Prostate gland (tissue), 2 donors: Measurements from ENCODE around the gene SFXN2. TPM values are rescaled to one million over a fixed set of nuclear protein-coding genes. Genes with fewer than 3 reads are reported as not detected.

Experiments used
- DNase-seq: peaks from one replicate; pipeline ENCODE4 v3.0.0-alpha.2; 2019; ENCODE audit warnings: low spot score
- H3K27ac ChIP-seq, 2 donors: fragments of 200-600 bp; sonication (generic); 2 replicates each; pipeline ENCODE4 v1.5.1; 2017 to 2019
- H3K27me3 ChIP-seq: fragments of 200-600 bp; sonication (generic); replicated peaks from 2 replicates; pipeline ENCODE4 v1.5.1; 2019; ENCODE audit not compliant: insufficient read depth
- H3K36me3 ChIP-seq, 2 donors: fragments of 200-600 bp; sonication (generic); 1 replicate in 1 of 2; 2 replicates in 1 of 2; pipeline versions ENCODE4 v1.5.1 to v1.8.1; 2017 to 2019
- H3K4me1 ChIP-seq: fragments of 200-600 bp; sonication (generic); replicated peaks from 2 replicates; pipeline ENCODE4 v1.5.1; 2019
- H3K4me3 ChIP-seq, 2 donors: fragments of 200-600 bp; sonication (generic); 2 replicates each; pipeline ENCODE4 v1.5.1; 2017 to 2019
- H3K9me3 ChIP-seq: fragments of 200-600 bp; sonication (generic); 2 replicates; pipeline ENCODE4 v1.5.1; 2017
- POLR2A ChIP-seq: fragments of 450-650 bp; IDR thresholded peaks from one replicate; pipeline ENCODE4 v1.6.1; 2016; ENCODE audit warnings: antibody characterized with exemption, mild to moderate bottlenecking
- POLR2AphosphoS5 ChIP-seq: sonication (generic); formaldehyde crosslinking; IDR thresholded peaks from one replicate; pipeline ENCODE4 v1.6.1; 2017; ENCODE audit warnings: antibody characterized with exemption
- WGBS: methylation state at CpG from one replicate; pipeline ENCODE4 v1.1.5; 2018; 5-methylcytosine and 5-hydroxymethylcytosine counted together
- intact Hi-C: fragments of 100-400 bp; cut with DNase I; formaldehyde crosslinking; loops from one replicate; pipeline ENCODE4 v1.14.2; 2022
- total RNA-seq, 2 donors: library from RNA; depleted of rRNA; stranded (reverse); fragments of >200 nt; gene quantifications; one replicate each; pipeline ENCODE4 v1.1.0, GENCODE V29; 2016
- TF ChIP-seq, protein P1 (sequence below), 4 experiments: fragments of 200-600 bp in 2 of 4; fragments of 450-650 bp in 2 of 4; sonication (generic) in 2 of 4; IDR thresholded peaks; 1 replicate in 3 of 4; 2 replicates in 1 of 4; pipeline ENCODE4 v1.5.1; 2016 to 2019; ENCODE audit warnings: antibody characterized with exemption in 4 of 4, mild to moderate bottlenecking in 2 of 4, moderate library complexity in 2 of 4

The SFXN2 gene
- total RNA-seq, 2 donors from 2014 or later: 16.4 to 26.6 TPM

DNA sequence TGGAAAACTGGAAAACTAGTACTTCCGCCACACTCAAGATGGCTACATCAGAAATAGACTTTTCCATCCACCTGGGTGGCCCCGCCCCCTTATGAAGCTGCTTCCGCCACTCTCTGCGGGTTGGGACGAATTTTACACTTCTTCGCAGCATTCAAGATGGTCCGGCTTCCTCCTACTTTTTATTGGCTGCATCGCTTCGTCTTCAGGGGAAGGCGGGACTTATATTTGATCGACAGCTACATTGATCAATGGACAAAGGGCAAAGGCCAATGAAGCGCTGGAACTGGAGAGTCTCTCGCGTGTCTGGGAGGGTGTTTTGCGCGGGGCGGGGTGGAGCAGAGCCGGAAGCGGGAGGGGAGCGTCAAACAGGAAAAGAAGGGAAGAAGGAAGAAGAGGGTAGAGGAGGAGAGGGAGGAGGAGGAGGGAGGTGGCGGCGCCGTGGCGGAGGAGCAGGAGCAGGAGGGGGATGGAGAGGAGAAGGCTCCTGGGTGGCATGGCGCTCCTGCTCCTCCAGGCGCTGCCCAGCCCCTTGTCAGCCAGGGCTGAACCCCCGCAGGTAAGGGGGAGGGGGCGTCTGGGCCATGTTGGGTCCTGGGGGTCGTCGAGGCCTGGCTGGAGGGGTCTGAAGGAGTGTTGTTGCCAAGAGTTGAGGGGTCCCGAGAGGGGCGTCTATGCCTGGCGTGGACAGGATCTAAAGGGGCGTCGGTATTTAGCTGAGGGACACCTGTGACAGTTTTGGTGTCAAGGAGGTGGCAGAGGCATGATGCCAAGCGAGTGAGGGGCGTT is 29.3 kb downstream of the SFXN2 start, which contains the start of gene WBP1L:
Gene WBP1L (plus strand): TSS at position 361 of the 786 bp plus-strand sequence. CDS start 106 bp downstream, at position 467.
- under 1% methylated on average over 37 of the region's 37 CpGs for WGBS
- Histone ChIP-seq H3K27me3 (no peaks in the 10 kb centered on the region), H3K9me3 (no peaks in the 10 kb centered on the region), H3K36me3 (no peaks in the 10 kb centered on the region), H3K4me1 (no peaks in the 10 kb centered on the region), H3K27ac (peak within 1 kb of the TSS; percentile 79 to 90), H3K4me3 (peak within 1 kb of the TSS; percentile 74 to 95)
- peak; percentile 99 for DNase-seq
- intact Hi-C loops: loop anchor here (2.0 to 5.0 kb wide), 2 partner anchors 29 to 59 kb away; partner anchors contain the start of genes ARL3 and SFXN2
- TF ChIP-seq POLR2AphosphoS5: peak; percentile 99
- peak; percentile 92 for TF ChIP-seq POLR2A
- TF ChIP-seq, protein P1, sequence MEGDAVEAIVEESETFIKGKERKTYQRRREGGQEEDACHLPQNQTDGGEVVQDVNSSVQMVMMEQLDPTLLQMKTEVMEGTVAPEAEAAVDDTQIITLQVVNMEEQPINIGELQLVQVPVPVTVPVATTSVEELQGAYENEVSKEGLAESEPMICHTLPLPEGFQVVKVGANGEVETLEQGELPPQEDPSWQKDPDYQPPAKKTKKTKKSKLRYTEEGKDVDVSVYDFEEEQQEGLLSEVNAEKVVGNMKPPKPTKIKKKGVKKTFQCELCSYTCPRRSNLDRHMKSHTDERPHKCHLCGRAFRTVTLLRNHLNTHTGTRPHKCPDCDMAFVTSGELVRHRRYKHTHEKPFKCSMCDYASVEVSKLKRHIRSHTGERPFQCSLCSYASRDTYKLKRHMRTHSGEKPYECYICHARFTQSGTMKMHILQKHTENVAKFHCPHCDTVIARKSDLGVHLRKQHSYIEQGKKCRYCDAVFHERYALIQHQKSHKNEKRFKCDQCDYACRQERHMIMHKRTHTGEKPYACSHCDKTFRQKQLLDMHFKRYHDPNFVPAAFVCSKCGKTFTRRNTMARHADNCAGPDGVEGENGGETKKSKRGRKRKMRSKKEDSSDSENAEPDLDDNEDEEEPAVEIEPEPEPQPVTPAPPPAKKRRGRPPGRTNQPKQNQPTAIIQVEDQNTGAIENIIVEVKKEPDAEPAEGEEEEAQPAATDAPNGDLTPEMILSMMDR (IDR thresholded peaks at IDR 0.05): no peak

DNA sequence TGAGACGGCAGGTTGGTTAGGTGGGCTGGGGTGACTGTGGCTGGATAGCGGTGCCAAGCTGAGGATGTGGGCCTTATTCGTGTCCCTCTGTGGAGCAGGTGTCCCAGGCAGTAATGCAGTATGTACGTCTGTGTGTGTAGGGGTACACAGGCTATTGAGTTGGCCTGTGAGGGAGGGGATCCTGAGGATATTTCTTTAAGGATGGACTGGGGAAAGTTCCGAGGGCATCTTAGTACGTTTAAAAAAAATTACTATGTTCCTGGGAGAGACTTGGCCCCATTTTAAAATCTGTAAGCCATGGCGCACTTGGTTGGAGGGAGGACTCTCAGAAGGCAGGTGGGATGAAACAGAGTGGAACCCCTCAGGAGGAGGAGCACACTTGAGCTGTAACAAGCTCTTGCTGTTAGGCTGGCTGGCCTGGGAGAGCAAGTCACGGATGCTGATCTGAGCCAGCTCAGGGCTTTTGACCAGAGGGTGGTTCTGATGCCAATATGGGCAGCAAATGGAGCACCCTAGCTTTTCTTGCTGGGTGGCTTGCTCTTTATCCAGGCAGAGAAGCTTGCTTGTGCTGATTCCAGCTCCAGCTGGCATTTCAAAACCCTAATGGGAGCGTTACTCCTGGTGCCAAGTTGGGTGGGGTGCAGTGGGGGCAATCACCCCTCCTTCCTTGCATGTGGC is 30.1 kb downstream of the SFXN2 start:
- DNase-seq: no peak
- WGBS: 2% methylated on average over 9 of the region's 9 CpGs
- TF ChIP-seq POLR2A: no peak
- TF ChIP-seq, protein P1 (IDR thresholded peaks at IDR 0.05): no peak
- intact Hi-C loops: loop anchor here (2.0 to 5.0 kb wide), 2 partner anchors 30 to 58 kb away; partner anchors contain the start of genes ARL3 and SFXN2
- Histone ChIP-seq H3K36me3 (no peaks in the 10 kb centered on the region), H3K27me3 (no peaks in the 10 kb centered on the region), H3K4me1 (no peaks in the 10 kb centered on the region), H3K4me3 (peak overlapping the region; percentile 74 to 95), H3K9me3 (no peaks in the 10 kb centered on the region), H3K27ac (peak overlapping the region; percentile 79 to 90)

DNA sequence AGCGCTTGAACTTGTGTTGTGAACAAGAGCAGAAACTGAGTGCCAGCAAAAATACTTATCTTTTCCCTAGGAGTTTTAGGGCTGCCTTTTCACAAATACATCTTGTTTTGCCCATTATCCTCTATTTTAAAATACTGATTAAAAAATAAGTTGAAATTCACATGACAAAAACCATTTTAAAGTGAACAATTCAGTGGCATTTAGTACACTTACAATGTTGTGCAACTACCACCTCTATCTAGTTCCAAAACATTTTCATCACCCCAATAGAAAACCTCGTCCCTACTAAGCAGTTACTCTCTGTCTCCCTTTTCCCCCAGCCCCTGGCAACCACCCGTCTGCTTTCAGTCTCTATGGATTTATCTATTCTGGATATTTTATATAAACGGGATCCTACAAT is 30.7 kb downstream of the SFXN2 start:
- Histone ChIP-seq H3K27me3 (no peaks in the 10 kb centered on the region), H3K4me1 (no peaks in the 10 kb centered on the region), H3K4me3 (peak overlapping the region; percentile 74 to 95), H3K9me3 (no peaks in the 10 kb centered on the region), H3K36me3 (no peaks in the 10 kb centered on the region), H3K27ac (peak overlapping the region; percentile 79 to 90)
- intact Hi-C loops: loop anchor here (2.0 kb wide), 1 partner anchor 30 kb away; the partner anchor contains the start of genes ARL3 and SFXN2
- TF ChIP-seq, protein P1 (IDR thresholded peaks at IDR 0.05): no peak
- TF ChIP-seq POLR2A (no peak), POLR2AphosphoS5 (no peak)
- DNase-seq: no peak
- WGBS: 65% methylated on average over 4 of the region's 4 CpGs

DNA sequence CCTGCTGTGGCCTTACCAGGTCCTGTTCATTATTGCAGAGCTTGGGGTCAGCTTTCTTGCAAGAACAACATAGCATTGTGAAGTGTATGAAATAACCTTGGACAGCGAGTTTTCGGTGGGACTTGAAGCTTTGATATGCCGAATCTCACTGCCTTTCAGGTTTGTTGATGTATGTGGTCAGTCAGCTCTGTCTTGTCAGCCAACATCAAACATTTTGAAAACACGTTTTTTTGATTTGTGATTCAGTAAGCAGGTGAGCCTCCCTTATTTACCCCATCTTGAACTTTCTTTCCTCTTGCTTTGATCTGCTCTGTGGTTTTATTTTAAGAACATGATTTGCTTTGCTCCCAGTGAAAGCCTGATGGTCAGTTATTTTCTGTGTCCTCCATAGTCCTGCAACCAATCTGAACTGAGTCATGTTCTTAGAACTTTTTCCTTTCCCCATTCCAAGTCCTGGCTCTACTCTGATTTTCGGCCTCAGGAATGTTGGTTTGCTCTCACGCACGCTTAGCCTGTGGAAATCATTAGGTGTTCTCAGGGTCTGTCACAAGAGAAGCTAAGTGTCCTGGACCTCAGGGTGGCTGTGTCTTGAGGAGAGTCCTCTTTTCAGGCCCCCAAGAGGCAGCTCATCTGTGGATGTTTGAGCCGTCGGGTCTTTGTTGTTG is 38.0 kb downstream of the SFXN2 start:
- intact Hi-C loops: no loop called here
- WGBS: 72% methylated on average over 9 of the region's 9 CpGs
- Histone ChIP-seq H3K4me3 (no peak overlapping the region), H3K4me1 (no peaks in the 10 kb centered on the region), H3K27me3 (no peaks in the 10 kb centered on the region), H3K9me3 (no peaks in the 10 kb centered on the region), H3K36me3 (no peaks in the 10 kb centered on the region), H3K27ac (peak overlapping the region; percentile 47 to 63)
- TF ChIP-seq, protein P1 (IDR thresholded peaks at IDR 0.05): no peak
- no peak for TF ChIP-seq POLR2A
- no peak for TF ChIP-seq POLR2AphosphoS5
- DNase-seq: no peak
